OCI-LY7 (cell line): ENCODE measurements around the gene CCDC134.

Source experiments
- CTCF ChIP-seq: fragments of 200-600 bp; sonication (generic); conservative IDR thresholded peaks from 2 replicates; pipeline ENCODE4 v1.5.1; 2014; ENCODE audit warnings: mild to moderate bottlenecking, antibody characterized with exemption, low read length, moderate library complexity, mixed read lengths
- EZH2phosphoT487 ChIP-seq: fragments of 200-600 bp; sonication (generic); IDR thresholded peaks from 2 replicates; pipeline ENCODE4 v1.6.1; 2018; ENCODE audit warnings: low read depth, borderline replicate concordance, mild to moderate bottlenecking, mixed run types, antibody characterized with exemption, low read length, moderate library complexity, mixed read lengths

- TF ChIP-seq CTCF (no peak), EZH2phosphoT487 (no peak)
Measured at GRCh38 chr22:41782751-41783150, 17.7 kb upstream of the CCDC134 start.
